DND-41 (cell line): ENCODE measurements around the gene STK32B.

ENCODE experiments used
- CTCF ChIP-seq: IDR thresholded peaks from 2 replicates; pipeline ENCODE4 v1.5.1; 2012; ENCODE audit warnings: borderline replicate concordance, low read length, moderate library complexity, mild to moderate bottlenecking; ENCODE audit not compliant: poor library complexity, severe bottlenecking; ENCODE audit errors: extremely low read depth
- EZH2 ChIP-seq: IDR thresholded peaks from 3 replicates; pipeline ENCODE4 v1.6.1; 2012; ENCODE audit warnings: borderline replicate concordance, low read depth, mild to moderate bottlenecking, moderate library complexity, low read length, inconsistent platforms; ENCODE audit not compliant: severe bottlenecking

- no peak for TF ChIP-seq CTCF
- TF ChIP-seq EZH2 = no peak
Measured at GRCh38 chr4:5545271-5545670, 494.0 kb downstream of the STK32B start.
